Measurements from ENCODE around the gene NT5DC3.

The NT5DC3 gene

DNA sequence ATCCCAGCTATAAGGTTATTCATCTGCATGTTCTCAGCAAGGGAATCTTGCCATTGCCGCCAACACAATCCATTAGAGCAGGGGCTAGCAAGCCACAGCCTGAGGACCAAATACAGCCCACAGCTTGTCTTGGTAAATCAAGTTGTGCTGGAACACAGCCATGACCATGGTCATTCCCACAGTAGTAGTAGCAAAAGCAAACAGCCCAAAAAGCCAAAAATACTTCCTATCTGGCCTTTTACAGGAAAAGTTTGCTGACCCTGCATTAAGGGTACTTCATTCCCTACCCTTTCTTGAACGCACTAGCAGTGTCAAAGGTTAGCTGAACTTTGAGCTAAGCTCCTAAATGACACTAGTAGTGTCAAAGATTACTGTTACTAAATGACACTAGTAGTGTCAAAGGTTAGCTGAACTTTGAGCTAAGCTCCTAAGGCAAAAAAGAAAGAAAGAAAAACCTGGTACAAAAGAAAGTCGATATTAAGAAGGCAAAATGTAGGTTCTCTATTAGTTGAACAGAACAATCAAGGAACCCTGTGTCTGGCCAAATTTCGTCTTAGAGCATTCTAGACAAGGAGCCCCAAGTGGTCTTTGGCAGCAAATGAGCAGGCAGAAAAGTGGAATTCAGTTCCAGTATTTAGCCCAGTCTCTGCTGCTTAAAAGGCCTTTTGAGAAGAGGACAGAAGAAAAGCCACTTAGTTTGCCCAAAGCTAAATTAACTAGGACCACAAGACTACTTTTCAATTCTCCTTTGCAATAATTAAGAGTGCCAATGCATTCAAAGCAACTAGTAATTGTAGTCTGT lies 67.7 kb downstream of the NT5DC3 start:
- Histone ChIP-seq H3K4me1 (ENCODE audit: control insufficient read depth, insufficient read depth, low read length, poor library complexity, severe bottlenecking) (no peaks in the 10 kb centered on the region), H3K4me3 (ENCODE audit: insufficient read depth, low read depth, low read length, poor library complexity, severe bottlenecking) (no peak overlapping the region), H3K9me3 (ENCODE audit: control insufficient read depth, low read length) (no peaks in the 10 kb centered on the region), H3K27ac (ENCODE audit: insufficient read depth, low read length, poor library complexity, severe bottlenecking) (no peak overlapping the region), H3K27me3 (replicated peaks; ENCODE audit: control insufficient read depth, insufficient read depth, low read length, poor library complexity, severe bottlenecking) (no peaks in the 10 kb centered on the region), H3K36me3 (ENCODE audit: control insufficient read depth, insufficient read depth, low read length) (peaks cover 5% of the 10 kb centered on the region)
- no peak for DNase-seq

DNA sequence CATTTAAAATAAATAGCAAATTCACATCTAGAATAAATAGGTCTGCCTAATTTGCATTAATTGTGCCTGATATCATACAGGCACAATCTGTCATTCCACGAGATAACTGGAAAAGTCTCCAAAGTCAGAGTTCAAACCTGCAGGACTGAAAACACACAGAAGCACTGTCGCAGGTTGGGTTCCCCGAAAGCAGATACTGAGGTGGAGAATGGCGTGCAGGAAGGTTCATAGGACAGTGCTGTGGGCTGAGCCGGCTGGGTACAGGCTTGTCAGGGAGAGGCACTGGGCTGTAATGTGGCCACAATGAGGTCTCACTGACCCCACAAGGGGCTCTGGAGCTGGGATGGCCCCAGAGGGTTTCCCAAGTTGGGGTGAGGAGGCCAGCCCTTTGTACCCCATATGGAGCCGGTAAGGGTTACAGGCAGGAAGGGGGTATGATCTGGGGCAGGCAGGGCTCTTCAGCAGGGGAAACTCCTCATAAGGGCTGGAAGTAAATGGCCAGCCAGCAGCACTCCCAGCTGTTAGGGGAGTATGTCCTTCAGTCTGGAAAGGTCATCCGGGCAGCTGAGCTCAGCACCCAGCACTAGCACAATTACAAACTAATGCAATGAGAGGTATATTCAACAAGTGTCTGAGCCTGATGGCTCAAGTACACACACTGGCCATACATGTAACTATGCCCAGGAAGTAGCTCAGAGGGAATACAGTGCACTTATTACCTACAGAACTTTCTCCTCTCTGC lies 68.5 kb downstream of the NT5DC3 start:
- Histone ChIP-seq H3K36me3 (ENCODE audit: control insufficient read depth, insufficient read depth, low read length) (peaks cover 5% of the 10 kb centered on the region), H3K9me3 (ENCODE audit: control insufficient read depth, low read length) (no peaks in the 10 kb centered on the region), H3K27ac (ENCODE audit: insufficient read depth, low read length, poor library complexity, severe bottlenecking) (no peak overlapping the region), H3K27me3 (replicated peaks; ENCODE audit: control insufficient read depth, insufficient read depth, low read length, poor library complexity, severe bottlenecking) (no peaks in the 10 kb centered on the region), H3K4me3 (ENCODE audit: insufficient read depth, low read depth, low read length, poor library complexity, severe bottlenecking) (no peak overlapping the region), H3K4me1 (ENCODE audit: control insufficient read depth, insufficient read depth, low read length, poor library complexity, severe bottlenecking) (no peaks in the 10 kb centered on the region)
- DNase-seq, result no peak

DNA sequence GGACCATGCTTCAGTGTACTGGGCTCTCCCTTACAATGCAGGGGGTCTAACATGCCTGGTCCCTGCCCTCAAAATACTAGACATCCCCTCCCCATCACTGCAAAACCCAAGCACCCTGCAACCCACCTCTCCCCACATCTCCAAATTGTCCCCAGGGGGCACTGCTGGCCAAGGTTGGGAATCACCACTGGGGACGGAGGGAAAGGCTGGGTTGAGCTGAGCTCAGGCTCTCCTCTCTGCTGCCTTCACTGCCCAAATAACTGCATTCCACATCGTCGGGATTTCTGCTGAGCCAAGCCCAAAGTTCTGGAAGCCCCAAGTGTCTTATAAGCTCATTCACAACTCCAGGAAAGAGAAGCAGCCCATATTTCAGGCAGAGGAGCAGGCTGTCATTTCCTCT lies 69.6 kb downstream of the NT5DC3 start:
- H3K36me3 ChIP-seq (ENCODE audit: control insufficient read depth, insufficient read depth, low read length), result no peaks in the 10 kb centered on the region
- H3K4me1 ChIP-seq (ENCODE audit: control insufficient read depth, insufficient read depth, low read length, poor library complexity, severe bottlenecking), result no peaks in the 10 kb centered on the region
- no peak for DNase-seq
- H3K4me3 ChIP-seq (ENCODE audit: insufficient read depth, low read depth, low read length, poor library complexity, severe bottlenecking), result no peak overlapping the region
- H3K9me3 ChIP-seq (ENCODE audit: control insufficient read depth, low read length), result no peaks in the 10 kb centered on the region
- H3K27me3 ChIP-seq (replicated peaks; ENCODE audit: control insufficient read depth, insufficient read depth, low read length, poor library complexity, severe bottlenecking), result no peaks in the 10 kb centered on the region
- H3K27ac ChIP-seq (ENCODE audit: insufficient read depth, low read length, poor library complexity, severe bottlenecking), result no peak overlapping the region

DNA sequence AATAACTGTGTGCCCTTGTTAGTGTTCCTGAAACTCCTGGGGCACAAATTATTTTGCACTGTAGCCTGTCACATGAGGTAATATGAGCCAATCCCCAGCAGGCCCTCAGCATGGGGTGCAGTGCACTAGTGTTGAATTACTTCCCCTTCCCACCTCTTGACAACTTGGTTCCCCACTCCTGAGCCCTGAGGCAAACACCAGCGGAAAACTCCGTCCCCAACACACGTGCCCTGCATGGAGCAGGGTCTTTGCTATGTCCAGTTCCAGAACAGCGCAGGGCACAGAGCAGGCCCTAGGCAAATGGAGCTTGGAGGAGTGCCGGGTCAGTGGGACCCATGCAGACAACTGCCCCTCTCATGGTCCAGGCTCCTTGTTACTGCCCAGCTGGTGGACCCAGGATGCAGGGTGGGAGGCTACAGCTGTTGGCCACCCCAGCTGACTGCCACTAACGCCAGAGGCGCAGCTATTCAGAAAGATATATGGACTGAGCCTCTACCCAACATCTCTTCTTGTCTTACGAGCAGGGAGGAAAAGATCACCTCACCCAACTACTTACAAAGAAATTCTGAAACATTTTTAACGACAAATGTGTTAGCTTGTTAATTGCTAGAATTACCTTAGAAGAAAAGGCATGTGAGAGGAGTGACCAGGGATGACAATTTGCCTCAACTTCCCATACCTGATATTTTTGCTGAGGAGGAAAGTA lies 71.6 kb downstream of the NT5DC3 start:
- no peak for DNase-seq
- no peaks in the 10 kb centered on the region for H3K9me3 ChIP-seq (ENCODE audit: control insufficient read depth, low read length)
- no peaks in the 10 kb centered on the region for H3K4me1 ChIP-seq (ENCODE audit: control insufficient read depth, insufficient read depth, low read length, poor library complexity, severe bottlenecking)
- no peak overlapping the region for H3K27ac ChIP-seq (ENCODE audit: insufficient read depth, low read length, poor library complexity, severe bottlenecking)
- H3K27me3 ChIP-seq (replicated peaks; ENCODE audit: control insufficient read depth, insufficient read depth, low read length, poor library complexity, severe bottlenecking), result no peaks in the 10 kb centered on the region
- H3K4me3 ChIP-seq (ENCODE audit: insufficient read depth, low read depth, low read length, poor library complexity, severe bottlenecking), result no peak overlapping the region
- H3K36me3 ChIP-seq (ENCODE audit: control insufficient read depth, insufficient read depth, low read length), result no peaks in the 10 kb centered on the region

DNA sequence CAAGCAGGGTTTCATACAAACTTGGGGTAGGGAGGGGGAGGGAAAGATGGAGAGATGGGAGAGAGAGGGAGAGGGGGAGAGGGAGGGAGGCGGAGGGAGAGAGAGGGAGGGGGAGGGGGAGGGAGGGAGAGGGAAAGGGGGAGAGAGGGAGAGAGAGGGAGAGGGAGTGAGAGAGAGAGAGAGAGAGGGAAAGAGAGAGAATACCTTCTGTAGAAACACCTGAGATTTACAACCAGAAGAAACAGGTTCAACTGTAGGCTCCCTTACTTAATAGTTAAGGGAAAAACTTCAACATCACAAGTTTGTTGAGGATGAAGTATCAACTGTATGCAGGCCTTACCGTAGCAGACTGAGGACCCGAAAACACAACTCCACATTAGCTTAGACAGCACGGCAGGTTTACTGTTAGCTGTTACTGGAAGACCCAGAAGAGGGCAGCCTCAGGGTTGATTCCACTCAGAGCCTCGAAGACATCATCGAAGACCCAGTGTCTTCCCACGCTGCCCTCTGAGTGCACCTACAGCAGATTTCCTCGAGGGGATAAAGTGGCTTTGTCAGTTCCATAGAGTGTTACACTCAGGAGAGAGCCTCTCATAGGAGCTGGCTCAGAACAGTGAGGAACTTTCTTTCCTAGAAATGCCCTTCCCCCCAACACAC lies 72.4 kb downstream of the NT5DC3 start:
- DNase-seq, result no peak
- Histone ChIP-seq H3K27me3 (replicated peaks; ENCODE audit: control insufficient read depth, insufficient read depth, low read length, poor library complexity, severe bottlenecking) (no peaks in the 10 kb centered on the region), H3K36me3 (ENCODE audit: control insufficient read depth, insufficient read depth, low read length) (no peaks in the 10 kb centered on the region), H3K4me3 (ENCODE audit: insufficient read depth, low read depth, low read length, poor library complexity, severe bottlenecking) (no peak overlapping the region), H3K27ac (ENCODE audit: insufficient read depth, low read length, poor library complexity, severe bottlenecking) (no peak overlapping the region), H3K9me3 (ENCODE audit: control insufficient read depth, low read length) (no peaks in the 10 kb centered on the region), H3K4me1 (ENCODE audit: control insufficient read depth, insufficient read depth, low read length, poor library complexity, severe bottlenecking) (no peaks in the 10 kb centered on the region)

DNA sequence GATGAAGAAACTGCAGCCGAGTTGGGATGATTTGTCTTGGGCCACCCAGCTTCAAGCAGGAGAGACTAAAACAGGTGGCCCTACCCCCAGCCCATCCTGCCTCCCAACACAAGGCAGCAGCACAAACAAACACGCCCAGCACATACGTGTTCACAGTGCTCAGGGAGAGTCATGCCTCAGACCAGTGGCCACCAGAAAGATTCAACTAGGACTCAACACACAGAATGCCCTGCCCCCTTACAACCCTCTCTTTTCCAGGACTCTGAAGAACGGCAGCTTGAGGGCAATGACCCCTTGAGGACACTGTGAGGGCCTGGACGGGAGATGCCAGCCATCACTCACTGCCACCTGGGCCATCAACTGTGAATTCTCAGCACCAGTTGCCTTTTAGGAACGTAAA lies 75.0 kb downstream of the NT5DC3 start:
- H3K27ac ChIP-seq (ENCODE audit: insufficient read depth, low read length, poor library complexity, severe bottlenecking), result no peak overlapping the region
- no peaks in the 10 kb centered on the region for H3K4me1 ChIP-seq (ENCODE audit: control insufficient read depth, insufficient read depth, low read length, poor library complexity, severe bottlenecking)
- H3K4me3 ChIP-seq (ENCODE audit: insufficient read depth, low read depth, low read length, poor library complexity, severe bottlenecking), result no peak overlapping the region
- H3K36me3 ChIP-seq (ENCODE audit: control insufficient read depth, insufficient read depth, low read length), result no peaks in the 10 kb centered on the region
- DNase-seq, result no peak
- H3K27me3 ChIP-seq (replicated peaks; ENCODE audit: control insufficient read depth, insufficient read depth, low read length, poor library complexity, severe bottlenecking), result no peaks in the 10 kb centered on the region
- no peaks in the 10 kb centered on the region for H3K9me3 ChIP-seq (ENCODE audit: control insufficient read depth, low read length)

DNA sequence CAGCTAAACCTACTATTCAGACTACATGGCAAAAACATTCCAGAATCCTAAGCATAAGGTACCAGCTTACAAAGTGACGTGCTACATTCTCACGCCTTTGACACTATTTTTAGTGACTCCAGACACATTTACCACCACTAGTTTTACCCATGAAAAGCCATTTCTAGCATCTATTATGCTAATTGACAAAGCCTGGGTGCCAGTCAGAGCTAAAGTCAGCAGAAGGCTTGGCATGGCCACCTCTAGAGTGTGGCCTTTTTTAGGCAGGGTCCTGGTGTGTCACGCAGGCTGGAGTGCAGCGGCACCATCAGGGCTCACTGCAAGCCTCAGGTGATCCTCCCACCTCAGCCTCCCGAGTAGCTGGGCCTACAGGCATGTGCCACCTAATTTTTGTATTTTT lies 75.7 kb downstream of the NT5DC3 start:
- Histone ChIP-seq H3K4me3 (ENCODE audit: insufficient read depth, low read depth, low read length, poor library complexity, severe bottlenecking) (no peak overlapping the region), H3K36me3 (ENCODE audit: control insufficient read depth, insufficient read depth, low read length) (no peaks in the 10 kb centered on the region), H3K27me3 (replicated peaks; ENCODE audit: control insufficient read depth, insufficient read depth, low read length, poor library complexity, severe bottlenecking) (no peaks in the 10 kb centered on the region), H3K9me3 (ENCODE audit: control insufficient read depth, low read length) (no peaks in the 10 kb centered on the region), H3K4me1 (ENCODE audit: control insufficient read depth, insufficient read depth, low read length, poor library complexity, severe bottlenecking) (no peaks in the 10 kb centered on the region), H3K27ac (ENCODE audit: insufficient read depth, low read length, poor library complexity, severe bottlenecking) (no peak overlapping the region)
- DNase-seq, result no peak

DNA sequence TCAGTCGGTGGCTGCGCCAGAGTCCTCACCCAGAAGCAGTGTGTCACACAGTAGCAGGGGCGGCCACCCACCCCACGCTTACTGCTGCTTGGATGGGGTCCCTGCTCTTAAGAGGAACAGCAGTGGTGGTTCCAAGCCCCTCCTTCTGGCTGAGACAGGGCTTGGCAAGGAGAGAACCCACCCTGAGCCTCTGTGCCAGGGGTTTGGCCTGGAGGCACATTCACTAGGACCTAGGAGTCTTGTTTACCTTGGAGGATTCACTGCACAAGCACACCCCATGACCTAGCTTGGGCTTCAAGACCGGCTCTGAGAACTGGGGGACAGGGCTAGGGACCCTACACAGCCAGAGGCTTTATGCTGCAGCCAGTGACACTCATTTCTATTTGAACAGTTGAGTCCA lies 78.6 kb downstream of the NT5DC3 start:
- Histone ChIP-seq H3K27me3 (replicated peaks; ENCODE audit: control insufficient read depth, insufficient read depth, low read length, poor library complexity, severe bottlenecking) (no peaks in the 10 kb centered on the region), H3K27ac (ENCODE audit: insufficient read depth, low read length, poor library complexity, severe bottlenecking) (no peak overlapping the region), H3K9me3 (ENCODE audit: control insufficient read depth, low read length) (no peaks in the 10 kb centered on the region), H3K4me1 (ENCODE audit: control insufficient read depth, insufficient read depth, low read length, poor library complexity, severe bottlenecking) (no peaks in the 10 kb centered on the region), H3K36me3 (ENCODE audit: control insufficient read depth, insufficient read depth, low read length) (no peaks in the 10 kb centered on the region), H3K4me3 (ENCODE audit: insufficient read depth, low read depth, low read length, poor library complexity, severe bottlenecking) (no peak overlapping the region)
- DNase-seq, result no peak

DNA sequence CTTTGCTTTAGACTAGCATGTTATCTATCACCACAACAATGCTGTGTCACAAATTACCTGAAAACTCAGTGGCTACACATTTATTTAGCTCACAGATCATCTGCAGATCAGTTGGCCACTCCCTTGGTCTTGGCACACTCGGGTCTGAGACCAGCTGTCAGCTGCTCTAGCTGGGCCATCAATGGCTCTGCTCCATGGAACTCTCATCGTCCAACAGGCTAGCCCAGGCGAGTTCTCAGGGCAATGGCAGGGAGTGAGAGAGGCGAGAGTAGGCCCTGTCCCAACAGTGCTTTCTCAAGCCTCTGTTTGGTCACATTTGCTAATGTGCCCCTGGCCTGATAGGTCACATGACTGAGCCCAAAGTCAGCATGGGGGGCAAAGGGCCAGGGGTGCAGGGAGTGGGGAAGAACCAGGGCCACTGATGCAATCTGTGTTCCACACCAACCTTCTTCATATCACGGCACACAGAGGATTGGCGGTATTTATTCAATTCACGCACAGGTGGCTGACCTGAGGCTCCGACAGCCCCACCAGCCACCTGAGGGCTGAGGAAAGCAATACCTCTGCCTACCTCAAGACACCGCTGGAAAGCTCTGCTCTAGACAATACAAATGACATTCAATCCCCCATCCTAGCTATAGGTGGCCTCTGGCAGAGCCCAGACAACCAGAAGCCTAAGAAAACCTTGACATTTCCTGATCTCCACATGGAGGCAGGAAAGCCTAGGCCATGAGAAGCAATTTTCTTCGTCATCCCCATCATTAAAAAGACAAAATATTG lies 82.5 kb downstream of the NT5DC3 start:
- H3K27ac ChIP-seq (ENCODE audit: insufficient read depth, low read length, poor library complexity, severe bottlenecking), result no peak overlapping the region
- DNase-seq, result no peak
- no peaks in the 10 kb centered on the region for H3K9me3 ChIP-seq (ENCODE audit: control insufficient read depth, low read length)
- H3K4me1 ChIP-seq (ENCODE audit: control insufficient read depth, insufficient read depth, low read length, poor library complexity, severe bottlenecking), result no peaks in the 10 kb centered on the region
- no peaks in the 10 kb centered on the region for H3K27me3 ChIP-seq (replicated peaks; ENCODE audit: control insufficient read depth, insufficient read depth, low read length, poor library complexity, severe bottlenecking)
- H3K4me3 ChIP-seq (ENCODE audit: insufficient read depth, low read depth, low read length, poor library complexity, severe bottlenecking), result no peak overlapping the region
- H3K36me3 ChIP-seq (ENCODE audit: control insufficient read depth, insufficient read depth, low read length), result no peaks in the 10 kb centered on the region

Data from effector memory CD4-positive, alpha-beta T cell (primary cell).